H9 (cell line): ENCODE data around the gene ZSCAN1. TPM values are rescaled to one million over a fixed set of nuclear protein-coding genes. Genes with fewer than 3 reads are reported as not detected.

Experiments
- DNase-seq: peaks from one replicate; pipeline ENCODE4 v3.0.0-alpha.2; 2017
- H2AFZ ChIP-seq: one replicate; pipeline ENCODE4 v1.6.1; 2013; ENCODE audit warnings: mild to moderate bottlenecking, low read length, control low read depth, moderate library complexity
- H2AK5ac ChIP-seq: 2 replicates; pipeline ENCODE4 v1.6.1; 2013; ENCODE audit warnings: low read length, control low read depth, mixed read lengths; ENCODE audit not compliant: insufficient read length
- H2BK120ac ChIP-seq: one replicate; pipeline ENCODE4 v1.6.1; 2013; ENCODE audit warnings: low read depth, mild to moderate bottlenecking, low read length, control low read depth, inconsistent platforms; ENCODE audit not compliant: poor library complexity, severe bottlenecking
- H2BK12ac ChIP-seq: 2 replicates; pipeline ENCODE4 v1.6.1; 2013; ENCODE audit warnings: low read length, control low read depth, mixed read lengths, low read depth; ENCODE audit not compliant: insufficient read length
- H2BK15ac ChIP-seq: 2 replicates; pipeline ENCODE4 v1.6.1; 2013; ENCODE audit warnings: low read depth, low read length, control low read depth
- H2BK20ac ChIP-seq: one replicate; pipeline ENCODE4 v1.6.1; 2013; ENCODE audit warnings: low read depth, mild to moderate bottlenecking, low read length, control low read depth, inconsistent platforms; ENCODE audit not compliant: poor library complexity, severe bottlenecking
- H2BK5ac ChIP-seq: 2 replicates; pipeline ENCODE4 v1.6.1; 2013; ENCODE audit warnings: low read length, control low read depth, mixed read lengths; ENCODE audit not compliant: insufficient read length
- H3K14ac ChIP-seq: 2 replicates; pipeline ENCODE4 v1.6.1; 2013; ENCODE audit warnings: low read length, control low read depth; ENCODE audit not compliant: insufficient read depth
- H3K18ac ChIP-seq: 2 replicates; pipeline ENCODE4 v1.6.1; 2013; ENCODE audit warnings: low read depth, mild to moderate bottlenecking, mixed read lengths, low read length, control low read depth; ENCODE audit not compliant: insufficient read length
- H3K23ac ChIP-seq: 2 replicates; pipeline ENCODE4 v1.6.1; 2013; ENCODE audit warnings: low read length, control low read depth, mixed read lengths, low read depth; ENCODE audit not compliant: insufficient read length
- H3K23me2 ChIP-seq: 2 replicates; pipeline ENCODE4 v1.6.1; 2013; ENCODE audit warnings: low read depth, mild to moderate bottlenecking, mixed read lengths, low read length, control low read depth; ENCODE audit not compliant: insufficient read length, poor library complexity, severe bottlenecking
- H3K27ac ChIP-seq: 2 replicates; pipeline ENCODE4 v1.5.1; 2013; ENCODE audit warnings: low read length, control low read depth, mixed read lengths, low read depth; ENCODE audit not compliant: insufficient read length
- H3K27me3 ChIP-seq: 2 replicates; pipeline ENCODE4 v1.6.1; 2013; ENCODE audit warnings: low read length, control low read depth, inconsistent platforms; ENCODE audit not compliant: insufficient read depth
- H3K4ac ChIP-seq: 2 replicates; pipeline ENCODE4 v1.6.1; 2013; ENCODE audit warnings: low read depth, mild to moderate bottlenecking, control low read depth, inconsistent platforms, low read length, moderate library complexity
- H3K4me1 ChIP-seq: 2 replicates; pipeline ENCODE4 v1.6.1; 2013; ENCODE audit warnings: low read length, control low read depth, inconsistent platforms; ENCODE audit not compliant: insufficient read depth
- H3K4me2 ChIP-seq: 2 replicates; pipeline ENCODE4 v1.6.1; 2013; ENCODE audit warnings: low read length, control low read depth, mixed read lengths; ENCODE audit not compliant: insufficient read length, insufficient read depth
- H3K56ac ChIP-seq: 2 replicates; pipeline ENCODE4 v1.6.1; 2013; ENCODE audit warnings: low read depth, mild to moderate bottlenecking, mixed read lengths, low read length, control low read depth; ENCODE audit not compliant: insufficient read length
- H3K79me1 ChIP-seq: 2 replicates; pipeline ENCODE4 v1.6.1; 2013; ENCODE audit warnings: low read depth, mild to moderate bottlenecking, moderate library complexity, low read length, control low read depth, inconsistent platforms; ENCODE audit not compliant: insufficient read depth, poor library complexity, severe bottlenecking
- H3K79me2 ChIP-seq: 2 replicates; pipeline ENCODE4 v1.6.1; 2013; ENCODE audit warnings: low read length, control low read depth, inconsistent platforms; ENCODE audit not compliant: insufficient read depth
- H3K9ac ChIP-seq: 2 replicates; pipeline ENCODE4 v1.6.1; 2013; ENCODE audit warnings: low read length, control low read depth, mixed read lengths; ENCODE audit not compliant: insufficient read length; ENCODE audit errors: extremely low read depth
- H3K9me3 ChIP-seq: one replicate; pipeline ENCODE4 v1.6.1; 2013; ENCODE audit warnings: low read depth, low read length, inconsistent platforms; ENCODE audit not compliant: control insufficient read depth
- H3T11ph ChIP-seq: one replicate; pipeline ENCODE4 v1.6.1; 2013; ENCODE audit warnings: mild to moderate bottlenecking, low read length, control low read depth, inconsistent platforms
- H4K20me1 ChIP-seq: one replicate; pipeline ENCODE4 v1.6.1; 2013; ENCODE audit not compliant: control insufficient read depth, insufficient read length, insufficient read depth
- H4K5ac ChIP-seq: 2 replicates; pipeline ENCODE4 v1.6.1; 2013; ENCODE audit warnings: low read depth, mild to moderate bottlenecking, mixed read lengths, low read length, control low read depth; ENCODE audit not compliant: insufficient read length
- H4K8ac ChIP-seq: replicated peaks from 2 replicates; pipeline ENCODE4 v1.6.1; 2013; ENCODE audit warnings: low read length, control low read depth, mixed read lengths, low read depth; ENCODE audit not compliant: insufficient read length
- H4K91ac ChIP-seq: 2 replicates; pipeline ENCODE4 v1.6.1; 2013; ENCODE audit warnings: low read depth, mild to moderate bottlenecking, moderate library complexity, mixed read lengths, low read length, control low read depth; ENCODE audit not compliant: insufficient read length
- H3K27ac Mint-ChIP-seq, 3 experiments: 2 replicates in 2 of 3; 3 replicates in 1 of 3; pipeline ENCODE4 v1.8.0; 2020 to 2021; ENCODE audit warnings: mixed read lengths in 3 of 3, mild to moderate bottlenecking in 1 of 3, moderate library complexity in 1 of 3
- H3K27me3 Mint-ChIP-seq: 2 replicates; pipeline ENCODE4 v1.8.0; 2021; ENCODE audit warnings: low read depth, mild to moderate bottlenecking, moderate library complexity, mixed read lengths
- H3K36me3 Mint-ChIP-seq, 3 experiments: 2 replicates in 2 of 3; 3 replicates in 1 of 3; pipeline ENCODE4 v1.8.0; 2020 to 2021; ENCODE audit warnings: low read depth in 3 of 3, mixed read lengths in 3 of 3; ENCODE audit not compliant: insufficient read depth in 1 of 3
- H3K4me1 Mint-ChIP-seq, 2 experiments: 2 replicates each; pipeline ENCODE4 v1.8.0; 2020; ENCODE audit warnings: mixed read lengths in 2 of 2
- H3K4me3 Mint-ChIP-seq, 2 experiments: 2 replicates in 1 of 2; 3 replicates in 1 of 2; pipeline ENCODE4 v1.8.0; 2020 to 2021; ENCODE audit warnings: mild to moderate bottlenecking in 2 of 2, mixed read lengths in 2 of 2, moderate library complexity in 1 of 2
- H3K9me3 Mint-ChIP-seq, 2 experiments: 2 replicates in 1 of 2; 3 replicates in 1 of 2; pipeline ENCODE4 v1.8.0; 2020; ENCODE audit warnings: mild to moderate bottlenecking in 2 of 2, mixed read lengths in 2 of 2, moderate library complexity in 1 of 2
- CTCF ChIP-seq: fragments of 200-600 bp; sonication (generic); conservative IDR thresholded peaks from 3 replicates; pipeline ENCODE4 v1.8.0; 2021; ENCODE audit warnings: antibody characterized with exemption, mild to moderate bottlenecking
- WGBS: extraction: QIAGEN DNeasy Blood & Tissue Kit; methylation state at CpG from one replicate; pipeline ENCODE4 v1.1.7; 2013; ENCODE audit warnings: missing lambda C conversion rate, low lambda C conversion rate, mixed read lengths; ENCODE audit not compliant: insufficient read length; ENCODE audit errors: extremely low coverage; 5-methylcytosine and 5-hydroxymethylcytosine counted together
- total RNA-seq: library from RNA; stranded (reverse); gene quantifications from 2 replicates; pipeline ENCODE4 v1.2.1, GENCODE V29; 2021

The ZSCAN1 gene
- total RNA-seq, 1 experiment from 2014 or later = 1.2 TPM

DNA sequence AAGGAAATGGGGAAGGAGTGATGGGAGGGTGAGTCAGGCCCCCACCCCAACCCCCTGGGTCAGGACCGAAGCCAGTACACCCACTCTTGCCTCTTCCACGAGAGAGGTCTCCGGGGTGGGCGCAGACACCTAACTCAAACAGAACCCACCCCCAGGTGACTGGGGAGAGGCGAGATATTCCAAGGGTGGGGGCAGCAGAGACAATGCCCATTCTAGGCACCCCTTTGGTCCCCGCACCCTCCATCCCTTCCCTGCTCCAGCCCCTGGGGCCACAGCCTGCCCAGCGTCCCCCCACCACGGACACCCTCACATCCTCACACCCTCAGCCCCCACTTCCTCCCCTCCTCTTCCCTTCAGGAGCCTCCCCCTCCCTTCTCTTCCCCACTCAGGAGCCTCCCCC is 63.5 kb downstream of the ZSCAN1 start:
- Histone ChIP-seq H2AK5ac (peak overlapping the region; percentile 11), H3K56ac (no peak overlapping the region), H3K14ac (peak overlapping the region; percentile 100), H3K18ac (peak overlapping the region; percentile 100), H3K4me1 (peaks cover 6% of the 10 kb centered on the region; the same call in 1 of the 2 replicates), H4K5ac (peak overlapping the region; percentile 97), H2BK12ac (peak overlapping the region; percentile 85), H3K9me3 (peaks cover 2% of the 10 kb centered on the region), H2AFZ (no peak overlapping the region), H3K23ac (no peak overlapping the region), H4K91ac (peak overlapping the region; percentile 47), H2BK120ac (peak overlapping the region; percentile 99), H3K79me1 (peaks cover 9% of the 10 kb centered on the region), H3K4ac (peak overlapping the region; percentile 33), H3K27ac (no peak overlapping the region), H3K27me3 (no peaks in the 10 kb centered on the region), H2BK20ac (peak overlapping the region; percentile 85), H3K9ac (peak overlapping the region; percentile 49), H3T11ph (no peak overlapping the region), H3K4me2 (peak overlapping the region; percentile 34), H2BK15ac (no peak overlapping the region), H4K8ac (no peak overlapping the region), H2BK5ac (peak overlapping the region; percentile 90), H4K20me1 (no peaks in the 10 kb centered on the region), H3K79me2 (no peaks in the 10 kb centered on the region), H3K23me2 (peaks cover 10% of the 10 kb centered on the region)
- TF ChIP-seq CTCF = no peak
- Mint-ChIP-seq H3K9me3 (peaks cover 23 to 40% of the 10 kb centered on the region in 2 experiments), H3K36me3 (peaks cover 12 to 30% (median 25%) of the 10 kb centered on the region in 3 experiments; a peak in 6 of 7 replicates), H3K4me1 (peaks cover 10 to 14% of the 10 kb centered on the region in 2 experiments), H3K4me3 (peak overlapping the region; percentile 78 to 87), H3K27me3 (no peaks in the 10 kb centered on the region; the same call in 1 of the 2 replicates), H3K27ac (peak overlapping the region; percentile 76 to 91 (median 90); a peak in 5 of 7 replicates)
- no CpG with 5 or more reads among the region's 8 CpGs for WGBS
- DNase-seq = no peak
